ENCODE data around the gene FKBP15. TPM values are rescaled to one million over a fixed set of nuclear protein-coding genes. Genes with fewer than 3 reads are reported as not detected.
A peak's percentile ranks its signal among the peaks of the same experiment; 100 is the strongest.
"Not testable (repeated sequence)": the region's sequence is repeated elsewhere in the genome, so short reads cannot be mapped to it uniquely, and the experiment has no call there.

FKBP15 gene
- total RNA-seq, 4 donors from 2014 or later: 27.7 to 33.3 (median 30.3) TPM

DNA sequence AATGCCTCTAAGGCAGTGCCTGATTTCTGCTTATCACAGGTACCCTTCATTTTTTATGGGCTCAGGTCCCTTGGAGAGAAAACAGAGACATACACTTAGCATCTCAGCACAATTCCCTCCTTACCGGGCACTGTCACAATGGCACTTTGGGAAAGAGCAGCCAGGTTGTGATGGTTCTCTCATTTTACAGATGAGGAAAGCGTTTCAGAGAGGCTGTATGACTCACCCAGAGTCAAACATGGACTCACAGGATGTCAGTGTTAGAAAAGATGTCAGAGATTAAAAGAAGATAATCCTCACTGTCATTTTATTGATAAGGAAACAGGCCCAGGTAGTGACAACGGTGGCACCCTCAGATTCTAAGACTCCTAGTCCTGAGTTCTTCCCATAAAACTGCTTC, 82.3 kb downstream of the FKBP15 start:
- TF ChIP-seq POLR2A (IDR thresholded peaks at IDR 0.05): no peak
- TF ChIP-seq, protein P1, sequence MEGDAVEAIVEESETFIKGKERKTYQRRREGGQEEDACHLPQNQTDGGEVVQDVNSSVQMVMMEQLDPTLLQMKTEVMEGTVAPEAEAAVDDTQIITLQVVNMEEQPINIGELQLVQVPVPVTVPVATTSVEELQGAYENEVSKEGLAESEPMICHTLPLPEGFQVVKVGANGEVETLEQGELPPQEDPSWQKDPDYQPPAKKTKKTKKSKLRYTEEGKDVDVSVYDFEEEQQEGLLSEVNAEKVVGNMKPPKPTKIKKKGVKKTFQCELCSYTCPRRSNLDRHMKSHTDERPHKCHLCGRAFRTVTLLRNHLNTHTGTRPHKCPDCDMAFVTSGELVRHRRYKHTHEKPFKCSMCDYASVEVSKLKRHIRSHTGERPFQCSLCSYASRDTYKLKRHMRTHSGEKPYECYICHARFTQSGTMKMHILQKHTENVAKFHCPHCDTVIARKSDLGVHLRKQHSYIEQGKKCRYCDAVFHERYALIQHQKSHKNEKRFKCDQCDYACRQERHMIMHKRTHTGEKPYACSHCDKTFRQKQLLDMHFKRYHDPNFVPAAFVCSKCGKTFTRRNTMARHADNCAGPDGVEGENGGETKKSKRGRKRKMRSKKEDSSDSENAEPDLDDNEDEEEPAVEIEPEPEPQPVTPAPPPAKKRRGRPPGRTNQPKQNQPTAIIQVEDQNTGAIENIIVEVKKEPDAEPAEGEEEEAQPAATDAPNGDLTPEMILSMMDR (IDR thresholded peaks at IDR 0.05): no peak
- DNase-seq (ENCODE audit: low spot score in 2 of 2): peak in 1 of 2 donors; percentile 10
- no peak overlapping the region for H3K4me3 ChIP-seq (ENCODE audit: low read depth, poor library complexity, severe bottlenecking)
- 56 to 63% methylated on average over 3 of the region's 3 CpGs for WGBS, 2 donors
- intact Hi-C loops (cut with DNase I; ENCODE audit: low total_unique reads): no loop called here

DNA sequence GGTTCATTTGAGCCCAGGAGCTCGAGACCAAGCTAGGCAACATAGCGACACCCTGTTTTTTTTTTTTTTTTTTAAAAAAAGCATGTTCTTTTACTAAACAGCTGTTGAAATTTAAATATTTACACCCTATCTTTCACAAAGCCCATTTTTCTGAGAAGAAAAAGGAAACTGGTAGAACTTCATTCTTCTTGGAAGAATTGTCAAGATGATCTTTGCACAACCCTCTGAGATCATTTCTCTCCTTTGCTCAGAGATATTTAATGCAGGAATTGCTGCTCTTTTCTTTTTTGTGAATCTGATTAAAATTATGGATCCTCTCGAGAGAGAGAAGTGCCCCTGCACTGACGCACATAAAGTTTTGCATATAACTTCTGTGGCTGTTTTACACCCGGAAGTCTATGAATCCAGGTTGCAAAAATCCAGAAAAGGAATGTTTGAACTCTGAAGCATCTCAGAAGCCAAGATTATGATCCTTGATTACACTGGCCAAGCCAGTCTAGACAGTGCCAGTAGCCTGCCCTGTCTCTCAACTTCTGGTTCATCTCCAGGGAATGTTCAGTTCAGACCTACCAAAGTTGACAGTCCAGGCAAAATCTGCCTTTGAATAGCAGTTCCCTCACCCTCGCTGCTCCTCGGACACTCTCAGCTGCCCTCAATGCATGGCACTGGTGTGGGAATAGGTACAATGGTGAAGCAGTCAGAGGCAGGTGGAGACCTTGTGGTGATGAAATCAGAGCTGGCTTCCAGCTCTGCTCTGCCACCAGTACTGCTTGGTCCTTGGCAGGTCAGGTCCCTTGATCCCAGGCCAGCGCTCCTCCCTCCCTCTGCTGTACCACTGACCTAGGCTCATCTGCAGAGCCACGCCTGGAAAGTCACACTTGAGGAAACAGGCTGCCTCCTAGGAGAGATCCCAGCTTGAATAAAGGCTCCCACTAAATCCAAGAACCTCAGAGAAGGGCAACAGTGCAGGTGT, 83.6 kb downstream of the FKBP15 start:
- DNase-seq (ENCODE audit: low spot score in 2 of 2): peak in 1 of 2 donors; percentile 76
- TF ChIP-seq POLR2A (IDR thresholded peaks at IDR 0.05): no peak
- WGBS, 2 donors: 68 to 69% methylated on average over 9 of the region's 9 CpGs
- intact Hi-C loops (cut with DNase I; ENCODE audit: low total_unique reads): no loop called here
- H3K4me3 ChIP-seq (ENCODE audit: low read depth, poor library complexity, severe bottlenecking): no peak overlapping the region

DNA sequence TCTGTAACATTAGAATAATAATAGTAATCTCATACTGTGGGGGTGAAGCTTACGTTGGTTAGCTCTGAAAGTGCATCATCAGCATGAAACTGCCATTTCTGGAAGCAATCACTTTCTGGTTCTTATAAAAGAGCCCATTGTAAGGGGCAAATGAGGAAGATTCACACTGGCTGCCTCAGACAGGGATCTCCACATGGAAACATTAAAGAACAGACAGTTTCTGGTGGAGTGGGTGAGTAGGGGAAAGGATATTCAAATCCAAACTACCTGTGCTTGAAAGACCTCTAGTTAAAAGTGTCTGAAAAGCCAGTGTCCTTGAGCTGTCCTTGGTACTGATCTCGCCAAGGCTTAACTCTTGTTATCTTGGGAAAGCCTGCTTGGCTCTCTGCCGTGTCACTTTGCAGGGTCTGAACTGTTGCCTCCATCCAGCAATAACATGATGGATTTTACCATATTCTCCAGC, 89.4 kb downstream of the FKBP15 start:
- intact Hi-C loops (cut with DNase I; ENCODE audit: low total_unique reads): no loop called here
- DNase-seq (ENCODE audit: low spot score in 2 of 2): peak in 1 of 2 donors; percentile 39
- WGBS, 2 donors: 13 to 14% methylated on average over 3 of the region's 3 CpGs
- no peak overlapping the region for H3K4me3 ChIP-seq (ENCODE audit: low read depth, poor library complexity, severe bottlenecking)
- TF ChIP-seq POLR2A (IDR thresholded peaks at IDR 0.05): no peak
- TF ChIP-seq, protein P1 (IDR thresholded peaks at IDR 0.05): no peak

DNA sequence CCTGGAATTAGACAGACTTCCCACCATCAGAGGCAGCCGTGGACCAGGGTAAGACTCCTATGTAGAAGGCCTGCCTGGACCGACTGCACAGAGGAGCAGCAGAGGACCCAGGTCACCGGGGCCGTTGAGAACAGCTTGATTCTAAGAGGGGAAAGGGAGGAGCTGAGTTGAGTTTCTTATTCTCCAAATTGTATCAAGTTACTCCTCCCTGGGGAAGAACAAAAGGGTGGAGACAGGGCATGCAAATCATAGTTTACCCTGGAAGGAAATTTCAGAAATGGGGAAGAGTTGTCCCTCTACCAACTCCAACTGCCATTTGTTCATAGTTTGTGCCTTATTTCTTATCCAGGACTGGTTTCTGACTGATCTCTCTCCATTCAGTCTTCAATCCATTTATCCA, 91.2 kb downstream of the FKBP15 start:
- DNase-seq (ENCODE audit: low spot score in 2 of 2): peak in 1 of 2 donors; percentile 12
- 45 to 61% methylated on average over 4 of the region's 4 CpGs for WGBS, 2 donors
- intact Hi-C loops (cut with DNase I; ENCODE audit: low total_unique reads): no loop called here
- no peak overlapping the region for H3K4me3 ChIP-seq (ENCODE audit: low read depth, poor library complexity, severe bottlenecking)
- no peak for TF ChIP-seq POLR2A (IDR thresholded peaks at IDR 0.05)
- TF ChIP-seq, protein P1 (IDR thresholded peaks at IDR 0.05): no peak

DNA sequence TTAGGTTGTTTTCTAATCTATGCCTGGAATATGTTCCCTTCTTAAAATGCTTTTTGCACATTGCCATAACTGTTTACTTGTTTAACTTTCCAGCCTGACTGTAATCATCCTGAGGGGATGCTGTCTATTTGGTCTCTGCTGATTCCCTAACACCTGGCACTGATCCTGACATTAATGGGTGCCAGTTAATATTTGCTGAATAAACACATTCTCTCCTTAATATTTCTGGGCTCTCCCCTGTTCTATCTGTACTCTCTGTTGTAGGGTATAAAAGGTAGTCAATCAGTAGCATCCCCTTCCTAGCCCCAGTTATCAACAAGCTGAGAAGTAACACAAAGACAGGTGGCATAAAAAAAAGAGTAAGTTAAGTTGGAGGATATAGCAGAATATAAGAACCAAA, 91.6 kb downstream of the FKBP15 start:
- no peak for DNase-seq (ENCODE audit: low spot score in 2 of 2)
- H3K4me3 ChIP-seq (ENCODE audit: low read depth, poor library complexity, severe bottlenecking): no peak overlapping the region
- TF ChIP-seq, protein P1 (IDR thresholded peaks at IDR 0.05): no peak
- no peak for TF ChIP-seq POLR2A (IDR thresholded peaks at IDR 0.05)
- intact Hi-C loops (cut with DNase I; ENCODE audit: low total_unique reads): no loop called here

DNA sequence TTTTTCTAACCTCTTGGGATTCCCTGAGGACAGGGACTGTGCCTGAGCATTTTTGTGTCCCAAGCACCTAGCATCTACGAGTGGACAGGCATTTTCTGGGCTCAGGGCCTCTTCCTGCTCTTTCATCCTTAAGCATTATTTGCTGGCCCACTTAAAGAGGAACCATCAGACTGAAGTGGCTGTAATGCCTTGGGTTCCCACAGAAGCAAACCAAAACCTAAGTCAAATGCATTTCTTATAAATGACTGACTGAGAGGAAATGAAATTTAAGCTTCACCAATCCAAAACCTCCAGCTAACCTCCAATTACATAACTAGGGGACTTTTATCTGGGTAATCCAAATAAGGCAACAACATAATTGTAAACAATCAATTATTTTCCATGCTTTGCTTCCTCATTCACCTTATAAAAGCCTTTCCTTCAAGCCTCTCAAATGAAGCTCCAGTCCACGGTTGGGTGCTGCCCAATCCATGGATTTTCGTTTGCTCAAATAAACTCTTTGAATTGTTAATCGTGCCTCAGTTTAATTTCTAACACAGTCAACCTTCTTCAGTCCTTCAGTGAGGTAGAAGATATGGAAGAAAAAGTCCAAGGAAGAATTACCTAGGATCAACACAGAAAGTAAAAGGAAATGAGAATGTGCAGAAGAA, 95.6 kb downstream of the FKBP15 start:
- intact Hi-C loops (cut with DNase I; ENCODE audit: low total_unique reads): no loop called here
- WGBS, 2 donors: 71 to 75% methylated on average over 4 of the region's 4 CpGs
- H3K4me3 ChIP-seq (ENCODE audit: low read depth, poor library complexity, severe bottlenecking): no peak overlapping the region
- TF ChIP-seq, protein P1 (IDR thresholded peaks at IDR 0.05): no peak
- TF ChIP-seq POLR2A (IDR thresholded peaks at IDR 0.05): no peak
- DNase-seq (ENCODE audit: low spot score in 2 of 2): no peak

DNA sequence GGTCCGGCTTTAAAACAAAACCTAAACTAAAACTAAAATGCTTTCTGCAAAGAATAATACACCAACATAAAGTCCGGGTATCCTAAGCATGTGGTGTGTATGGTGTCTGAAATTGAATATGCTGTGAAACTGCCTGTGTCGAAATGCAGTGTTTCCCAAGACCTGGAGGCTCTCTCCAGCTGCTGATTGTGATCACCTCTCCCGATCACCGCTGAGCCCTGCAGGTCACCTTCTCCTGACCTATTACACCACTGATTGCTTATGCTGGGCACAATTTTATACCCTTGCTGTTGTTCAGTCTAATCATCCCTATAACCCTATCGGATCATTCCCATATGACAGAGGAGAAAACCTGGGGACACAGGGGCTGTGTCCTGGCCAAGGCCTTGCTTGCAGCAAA, 102.2 kb downstream of the FKBP15 start:
- no CpG with 5 or more reads among the region's 6 CpGs for WGBS, 2 donors
- H3K4me3 ChIP-seq (ENCODE audit: low read depth, poor library complexity, severe bottlenecking); intact Hi-C loops (cut with DNase I; ENCODE audit: low total_unique reads); DNase-seq (ENCODE audit: low spot score in 2 of 2): not testable (repeated sequence)
